Measurements from ENCODE around the gene TNRC18.

The TNRC18 gene

DNA sequence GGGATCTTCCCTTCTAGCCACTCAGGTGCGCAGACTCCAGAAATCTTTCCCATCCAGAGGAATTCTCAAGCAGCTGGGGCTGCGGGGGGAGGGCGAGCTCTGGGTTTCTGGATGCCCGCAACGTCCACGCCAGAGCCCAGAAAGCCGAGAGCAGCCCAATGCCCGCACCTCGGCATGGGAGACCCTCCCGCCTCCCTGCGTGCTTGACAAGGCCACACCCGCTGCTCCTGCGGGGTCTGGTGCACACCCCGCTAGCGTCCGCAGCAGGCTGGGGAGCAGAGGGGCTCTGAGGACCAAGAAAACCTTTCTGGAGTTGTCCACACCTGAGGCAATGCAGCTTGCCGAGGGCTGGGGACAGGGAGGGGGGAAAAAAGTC is 74.6 kb downstream of the TNRC18 start:
- no peak overlapping the region for H3K4me3 ChIP-seq (ENCODE audit: low read depth, low read length)
- DNase-seq, result no peak
- H3K36me3 ChIP-seq (replicated peaks), result peaks cover 23% of the 10 kb centered on the region
- no peak overlapping the region for H3K27ac ChIP-seq
- no peaks in the 10 kb centered on the region for H3K27me3 ChIP-seq (replicated peaks)
- TF ChIP-seq, protein P1, sequence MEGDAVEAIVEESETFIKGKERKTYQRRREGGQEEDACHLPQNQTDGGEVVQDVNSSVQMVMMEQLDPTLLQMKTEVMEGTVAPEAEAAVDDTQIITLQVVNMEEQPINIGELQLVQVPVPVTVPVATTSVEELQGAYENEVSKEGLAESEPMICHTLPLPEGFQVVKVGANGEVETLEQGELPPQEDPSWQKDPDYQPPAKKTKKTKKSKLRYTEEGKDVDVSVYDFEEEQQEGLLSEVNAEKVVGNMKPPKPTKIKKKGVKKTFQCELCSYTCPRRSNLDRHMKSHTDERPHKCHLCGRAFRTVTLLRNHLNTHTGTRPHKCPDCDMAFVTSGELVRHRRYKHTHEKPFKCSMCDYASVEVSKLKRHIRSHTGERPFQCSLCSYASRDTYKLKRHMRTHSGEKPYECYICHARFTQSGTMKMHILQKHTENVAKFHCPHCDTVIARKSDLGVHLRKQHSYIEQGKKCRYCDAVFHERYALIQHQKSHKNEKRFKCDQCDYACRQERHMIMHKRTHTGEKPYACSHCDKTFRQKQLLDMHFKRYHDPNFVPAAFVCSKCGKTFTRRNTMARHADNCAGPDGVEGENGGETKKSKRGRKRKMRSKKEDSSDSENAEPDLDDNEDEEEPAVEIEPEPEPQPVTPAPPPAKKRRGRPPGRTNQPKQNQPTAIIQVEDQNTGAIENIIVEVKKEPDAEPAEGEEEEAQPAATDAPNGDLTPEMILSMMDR (IDR thresholded peaks at IDR 0.05; ENCODE audit: low read depth, low read length, missing control alignments), result no peak
- in situ Hi-C loops (cut with HindIII; ENCODE audit: low pct_ligation_motif_present, low sequenced_read_pairs), result no loop called here

DNA sequence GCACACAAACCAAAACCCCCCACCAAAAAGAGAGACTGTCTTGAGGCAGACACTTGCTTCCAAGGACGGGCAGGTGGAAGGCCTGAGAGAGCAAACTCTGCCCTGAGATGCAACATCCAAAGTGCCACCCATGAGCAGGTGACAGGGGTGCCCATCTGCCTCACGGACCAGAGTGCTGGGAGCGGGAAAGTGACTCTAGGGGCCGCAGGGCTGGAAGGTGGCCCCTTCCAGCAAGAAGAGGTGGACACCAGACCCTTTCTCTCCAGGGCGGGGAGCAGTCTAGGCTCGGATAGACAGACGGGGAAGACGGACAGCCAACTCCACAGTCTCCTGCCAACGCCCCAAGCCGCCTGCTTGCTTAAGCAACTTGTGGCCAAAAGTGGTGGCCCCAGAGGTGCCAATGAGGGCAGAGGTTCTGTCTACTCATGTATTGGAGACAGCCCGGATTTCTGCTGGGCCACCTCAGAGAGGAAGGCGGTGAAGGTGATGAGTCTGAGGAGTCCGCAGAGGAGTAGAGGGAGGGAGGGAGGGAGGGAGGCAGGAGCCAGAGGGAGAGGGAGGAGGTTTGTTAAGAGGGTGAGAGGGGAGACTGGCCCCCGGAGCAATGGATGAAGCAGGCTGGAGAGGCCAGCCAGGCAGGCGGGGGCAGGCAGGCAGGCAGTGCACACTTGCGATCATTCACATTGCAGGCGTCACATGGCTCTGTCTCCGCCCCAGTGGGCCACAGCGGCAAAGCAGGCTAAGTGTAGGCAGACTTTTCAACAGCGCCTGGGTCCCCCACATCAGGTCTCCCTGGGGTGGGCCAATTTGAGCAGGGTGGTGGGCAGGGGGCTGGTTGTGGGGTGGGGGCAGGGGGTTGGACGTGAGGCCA is 75.3 kb downstream of the TNRC18 start:
- no peak overlapping the region for H3K4me3 ChIP-seq (ENCODE audit: low read depth, low read length)
- in situ Hi-C loops (cut with HindIII; ENCODE audit: low pct_ligation_motif_present, low sequenced_read_pairs), result no loop called here
- H3K27me3 ChIP-seq (replicated peaks), result no peaks in the 10 kb centered on the region
- no peak for DNase-seq
- peaks cover 29% of the 10 kb centered on the region for H3K36me3 ChIP-seq (replicated peaks)
- TF ChIP-seq, protein P1 (IDR thresholded peaks at IDR 0.05; ENCODE audit: low read depth, low read length, missing control alignments), result no peak
- no peak overlapping the region for H3K27ac ChIP-seq

GRCh38 chr7:5345671-5346070 is 78.0 kb downstream of the TNRC18 start:
- no peak for DNase-seq
- TF ChIP-seq, protein P1 (IDR thresholded peaks at IDR 0.05; ENCODE audit: low read depth, low read length, missing control alignments), result no peak
- no peaks in the 10 kb centered on the region for H3K27me3 ChIP-seq (replicated peaks)
- peaks cover 38% of the 10 kb centered on the region for H3K36me3 ChIP-seq (replicated peaks)
- in situ Hi-C loops (cut with HindIII; ENCODE audit: low pct_ligation_motif_present, low sequenced_read_pairs), result no loop called here
- no peak overlapping the region for H3K27ac ChIP-seq
- no peak overlapping the region for H3K4me3 ChIP-seq (ENCODE audit: low read depth, low read length)

- no peak for DNase-seq
- Histone ChIP-seq H3K36me3 (replicated peaks) (peaks cover 39% of the 10 kb centered on the region), H3K4me3 (ENCODE audit: low read depth, low read length) (no peak overlapping the region), H3K27me3 (replicated peaks) (no peaks in the 10 kb centered on the region), H3K27ac (no peak overlapping the region)
- TF ChIP-seq, protein P1 (IDR thresholded peaks at IDR 0.05; ENCODE audit: low read depth, low read length, missing control alignments), result no peak
- in situ Hi-C loops (cut with HindIII; ENCODE audit: low pct_ligation_motif_present, low sequenced_read_pairs), result no loop called here
These were observed 78.5 kb downstream of the TNRC18 start for GRCh38 chr7:5345171-5345570.

GRCh38 chr7:5344342-5344741 is 79.3 kb downstream of the TNRC18 start:
- no peak for DNase-seq
- no peak overlapping the region for H3K4me3 ChIP-seq (ENCODE audit: low read depth, low read length)
- H3K27me3 ChIP-seq (replicated peaks), result no peaks in the 10 kb centered on the region
- no peak overlapping the region for H3K27ac ChIP-seq
- TF ChIP-seq, protein P1 (IDR thresholded peaks at IDR 0.05; ENCODE audit: low read depth, low read length, missing control alignments), result no peak
- in situ Hi-C loops (cut with HindIII; ENCODE audit: low pct_ligation_motif_present, low sequenced_read_pairs), result no loop called here
- peaks cover 40% of the 10 kb centered on the region for H3K36me3 ChIP-seq (replicated peaks)

DNA sequence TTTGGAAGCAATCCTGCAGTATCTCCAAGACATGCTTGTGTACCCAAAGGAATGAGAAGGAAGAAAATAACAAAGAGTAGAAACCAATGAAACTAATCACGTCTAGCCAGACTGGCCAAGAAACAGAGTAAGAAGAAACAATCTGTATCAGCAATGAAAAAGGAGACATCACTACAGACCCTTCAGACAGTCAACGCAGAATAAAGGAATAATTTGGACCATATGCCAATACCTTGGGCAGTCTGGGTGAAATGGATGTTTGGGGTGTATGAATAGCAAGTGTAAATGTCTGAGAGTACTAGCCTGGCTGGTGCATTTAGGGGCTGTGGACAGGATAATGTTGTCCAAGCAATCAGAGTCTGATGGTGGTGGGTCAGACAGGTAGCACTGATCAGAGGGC is 79.8 kb downstream of the TNRC18 start:
- Histone ChIP-seq H3K4me3 (ENCODE audit: low read depth, low read length) (no peak overlapping the region), H3K27me3 (replicated peaks) (no peaks in the 10 kb centered on the region), H3K27ac (no peak overlapping the region), H3K36me3 (replicated peaks) (peaks cover 40% of the 10 kb centered on the region)
- TF ChIP-seq, protein P1 (IDR thresholded peaks at IDR 0.05; ENCODE audit: low read depth, low read length, missing control alignments), result no peak
- no peak for DNase-seq
- in situ Hi-C loops (cut with HindIII; ENCODE audit: low pct_ligation_motif_present, low sequenced_read_pairs), result no loop called here

Data from brain microvascular endothelial cell (primary cell).